NCI-H1436 treated with DMSO at 0.1 percent for 48 hours (cell line): Measurements from ENCODE around the gene GCNT4.
"Not testable (repeated sequence)": the region's sequence is repeated elsewhere in the genome, so short reads cannot be mapped to it uniquely, and the experiment has no call there.

ENCODE experiments used
- DNase-seq: peaks from one replicate; lab custom pipeline; 2025; lab: John Stamatoyannopoulos, UW

GCNT4 gene

GRCh38 chr5:75052192-75053053 is at the start of gene GCNT4:
TSS of gene GCNT4 (minus strand) at chr5:75052558. CDS start at chr5:75030037, 22,521 bp downstream.
- no peak for DNase-seq

GRCh38 chr5:75095956-75096355 is 43.6 kb upstream of the GCNT4 start:
- DNase-seq: not testable (repeated sequence)

- DNase-seq: no peak
Observed at GRCh38 chr5:75091597-75091996, 39.2 kb upstream of the GCNT4 start.

- DNase-seq: no peak
Observed at GRCh38 chr5:75089662-75090061, 37.3 kb upstream of the GCNT4 start.

- no peak for DNase-seq
Observed at GRCh38 chr5:75089137-75089536, 36.8 kb upstream of the GCNT4 start.

- no peak for DNase-seq
Observed at GRCh38 chr5:75088648-75089047, 36.3 kb upstream of the GCNT4 start.

- DNase-seq: no peak
Observed at GRCh38 chr5:75081510-75081909, 29.2 kb upstream of the GCNT4 start.

GRCh38 chr5:75079346-75079745 is 27.0 kb upstream of the GCNT4 start:
- DNase-seq: not testable (repeated sequence)

- no peak for DNase-seq
Observed at GRCh38 chr5:75078027-75078426, 25.7 kb upstream of the GCNT4 start.

GRCh38 chr5:75072061-75072460 is 19.7 kb upstream of the GCNT4 start:
- no peak for DNase-seq

GRCh38 chr5:75071100-75071499 is 18.7 kb upstream of the GCNT4 start:
- no peak for DNase-seq

- no peak for DNase-seq
Observed at GRCh38 chr5:75067434-75067833, 15.1 kb upstream of the GCNT4 start.

- DNase-seq: no peak
Observed at GRCh38 chr5:75062925-75063531, 10.7 kb upstream of the GCNT4 start.

- no peak for DNase-seq
Observed at GRCh38 chr5:75059912-75060545, 7.7 kb upstream of the GCNT4 start.

GRCh38 chr5:75058986-75059535 is 6.7 kb upstream of the GCNT4 start:
- DNase-seq: no peak

- DNase-seq: no peak
Observed at GRCh38 chr5:75057561-75057960, 5.2 kb upstream of the GCNT4 start.

- no peak for DNase-seq
Observed at GRCh38 chr5:75055727-75056144, 3.4 kb upstream of the GCNT4 start.

- DNase-seq: no peak
Observed at GRCh38 chr5:75054134-75054930, 2.0 kb upstream of the GCNT4 start.

GRCh38 chr5:75053304-75054133 is 1.2 kb upstream of the GCNT4 start:
- DNase-seq: no peak

GRCh38 chr5:75053054-75053303 is 621 bp upstream of the GCNT4 start:
- DNase-seq: no peak

GRCh38 chr5:75051217-75051751 is 1.1 kb downstream of the GCNT4 start:
- no peak for DNase-seq
